Right atrium auricular region (tissue), 2 donors: ENCODE results near the gene LBHD2. TPM values are rescaled to one million over a fixed set of nuclear protein-coding genes. Genes with fewer than 3 reads are reported as not detected.
A peak's percentile ranks its signal among the peaks of the same experiment; 100 is the strongest.
"Not testable (repeated sequence)": the region's sequence is repeated elsewhere in the genome, so short reads cannot be mapped to it uniquely, and the experiment has no call there.

Experiments used
- DNase-seq: peaks from one replicate; pipeline ENCODE4 v3.0.0-alpha.2; 2019; ENCODE audit warnings: low spot score
- H3K27ac ChIP-seq, 2 donors: fragments of 200-600 bp; sonication (generic); 1 replicate in 1 of 2; 2 replicates in 1 of 2; pipeline ENCODE4 v1.5.1; 2016 to 2019
- H3K27me3 ChIP-seq, 2 donors: fragments of 200-600 bp; sonication (generic); one replicate each; pipeline versions ENCODE4 v1.5.1 to v1.6.0; 2017 to 2019
- H3K36me3 ChIP-seq: fragments of 200-600 bp; sonication (generic); one replicate; pipeline ENCODE4 v1.5.1; 2016
- H3K4me1 ChIP-seq, 2 donors: fragments of 200-600 bp; sonication (generic); one replicate each; pipeline versions ENCODE4 v1.5.1 to v1.6.0; 2017 to 2019
- H3K4me3 ChIP-seq, 2 donors: fragments of 200-600 bp; sonication (generic); 1 replicate in 1 of 2; 2 replicates in 1 of 2; pipeline ENCODE4 v1.5.1; 2017 to 2019; ENCODE audit warnings: mild to moderate bottlenecking in 1 of 2, moderate library complexity in 1 of 2
- H3K9me3 ChIP-seq, 2 donors: fragments of 200-600 bp; sonication (generic); one replicate each; pipeline ENCODE4 v1.5.1; 2019
- CTCF ChIP-seq, 2 donors: fragments of 200-600 bp; sonication (generic); IDR thresholded peaks; one replicate each; pipeline ENCODE4 v1.5.1; 2019; ENCODE audit warnings: antibody characterized with exemption in 2 of 2
- total RNA-seq, 2 donors: library from RNA; depleted of rRNA; stranded (reverse); fragments of >200 nt; gene quantifications; one replicate each; pipeline ENCODE4 v1.1.0, GENCODE V29; 2016

Gene LBHD2
- total RNA-seq, 2 donors from 2014 or later: not detected

GRCh38 chr14:103118018-103118662 lies 34.1 kb downstream of the LBHD2 start:
- no peak overlapping the region for H3K4me3 ChIP-seq
- DNase-seq: peak; percentile 86
- H3K27ac ChIP-seq: peak overlapping the region; percentile 61 to 68
- no peak for TF ChIP-seq CTCF (IDR thresholded peaks at IDR 0.05)
- no peaks in the 10 kb centered on the region for H3K36me3 ChIP-seq
- no peaks in the 10 kb centered on the region for H3K27me3 ChIP-seq
- H3K4me1 ChIP-seq: peaks cover 0 to 56% of the 10 kb centered on the region in 2 donors
- H3K9me3 ChIP-seq: no peaks in the 10 kb centered on the region

GRCh38 chr14:103118663-103119404 lies 34.8 kb downstream of the LBHD2 start:
- H3K27ac ChIP-seq: peak overlapping the region; percentile 61 to 68
- peak; percentile 84 for DNase-seq
- H3K4me3 ChIP-seq: no peak overlapping the region
- H3K9me3 ChIP-seq: no peaks in the 10 kb centered on the region
- no peak for TF ChIP-seq CTCF (IDR thresholded peaks at IDR 0.05)
- no peaks in the 10 kb centered on the region for H3K36me3 ChIP-seq
- H3K4me1 ChIP-seq: peaks cover 0 to 62% of the 10 kb centered on the region in 2 donors
- H3K27me3 ChIP-seq: no peaks in the 10 kb centered on the region

- H3K4me3 ChIP-seq, H3K36me3 ChIP-seq, DNase-seq, H3K27me3 ChIP-seq, H3K9me3 ChIP-seq, H3K27ac ChIP-seq: not testable (repeated sequence)
- peaks cover 0 to 69% of the 10 kb centered on the region in 2 donors for H3K4me1 ChIP-seq
These were observed 35.5 kb downstream of the LBHD2 start for GRCh38 chr14:103119527-103119926.

GRCh38 chr14:103121121-103121845 lies 37.3 kb downstream of the LBHD2 start:
- TF ChIP-seq CTCF (IDR thresholded peaks at IDR 0.05): no peak
- Histone ChIP-seq H3K27ac (peak overlapping the region; percentile 92 to 94), H3K4me3 (peak overlapping the region in 1 of 2 donors; percentile 84), H3K4me1 (peaks cover 0 to 78% of the 10 kb centered on the region in 2 donors), H3K36me3 (no peaks in the 10 kb centered on the region), H3K9me3 (no peaks in the 10 kb centered on the region), H3K27me3 (no peaks in the 10 kb centered on the region)
- DNase-seq: peak; percentile 90

- Histone ChIP-seq H3K4me3 (peak overlapping the region in 1 of 2 donors; percentile 84), H3K9me3 (no peaks in the 10 kb centered on the region), H3K27me3 (no peaks in the 10 kb centered on the region), H3K27ac (peak overlapping the region; percentile 92 to 94), H3K4me1 (peaks cover 0 to 83% of the 10 kb centered on the region in 2 donors), H3K36me3 (no peaks in the 10 kb centered on the region)
- peak; percentile 95 for DNase-seq
- no peak for TF ChIP-seq CTCF (IDR thresholded peaks at IDR 0.05)
These were observed 38.0 kb downstream of the LBHD2 start for GRCh38 chr14:103121846-103122584.
